Measurements from ENCODE around the gene ADAMTS14. TPM values are rescaled to one million over a fixed set of nuclear protein-coding genes. Genes with fewer than 3 reads are reported as not detected.

Gene ADAMTS14
- total RNA-seq, 1 experiment from 2014 or later, result 0.14 TPM

DNA sequence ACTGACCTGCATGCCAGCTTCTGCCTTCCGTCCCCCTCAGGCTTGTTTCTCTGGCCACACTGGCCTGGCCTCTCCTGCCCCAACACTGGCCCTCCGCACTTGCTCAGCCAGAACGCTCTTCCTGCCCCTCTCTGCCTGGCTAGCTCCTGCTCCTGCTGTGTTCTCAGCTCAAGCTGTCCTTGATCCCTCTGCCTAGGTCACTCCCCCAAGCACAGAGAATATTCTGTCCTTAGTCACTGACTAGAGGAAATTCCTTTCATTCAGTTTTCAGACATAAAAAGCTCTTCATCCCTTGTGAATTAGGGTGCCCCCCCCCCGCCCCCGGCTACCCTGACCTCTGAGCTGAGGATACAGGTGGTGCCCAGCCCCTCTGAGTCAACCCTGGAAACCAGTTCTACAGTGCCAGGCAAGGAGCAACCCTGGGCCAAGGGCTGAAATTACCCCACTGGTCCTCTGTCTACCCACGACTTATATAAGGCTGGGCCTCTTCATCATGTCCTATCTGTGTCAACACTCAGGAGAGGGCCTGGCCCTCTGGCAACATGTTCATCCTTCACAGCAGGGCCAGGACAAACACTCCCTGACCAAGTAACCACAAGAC, 136.8 kb downstream of the ADAMTS14 start:
- CTCF ChIA-PET, result no interaction called here
- TF ChIP-seq, protein P1, sequence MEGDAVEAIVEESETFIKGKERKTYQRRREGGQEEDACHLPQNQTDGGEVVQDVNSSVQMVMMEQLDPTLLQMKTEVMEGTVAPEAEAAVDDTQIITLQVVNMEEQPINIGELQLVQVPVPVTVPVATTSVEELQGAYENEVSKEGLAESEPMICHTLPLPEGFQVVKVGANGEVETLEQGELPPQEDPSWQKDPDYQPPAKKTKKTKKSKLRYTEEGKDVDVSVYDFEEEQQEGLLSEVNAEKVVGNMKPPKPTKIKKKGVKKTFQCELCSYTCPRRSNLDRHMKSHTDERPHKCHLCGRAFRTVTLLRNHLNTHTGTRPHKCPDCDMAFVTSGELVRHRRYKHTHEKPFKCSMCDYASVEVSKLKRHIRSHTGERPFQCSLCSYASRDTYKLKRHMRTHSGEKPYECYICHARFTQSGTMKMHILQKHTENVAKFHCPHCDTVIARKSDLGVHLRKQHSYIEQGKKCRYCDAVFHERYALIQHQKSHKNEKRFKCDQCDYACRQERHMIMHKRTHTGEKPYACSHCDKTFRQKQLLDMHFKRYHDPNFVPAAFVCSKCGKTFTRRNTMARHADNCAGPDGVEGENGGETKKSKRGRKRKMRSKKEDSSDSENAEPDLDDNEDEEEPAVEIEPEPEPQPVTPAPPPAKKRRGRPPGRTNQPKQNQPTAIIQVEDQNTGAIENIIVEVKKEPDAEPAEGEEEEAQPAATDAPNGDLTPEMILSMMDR (IDR thresholded peaks at IDR 0.05; ENCODE audit: unreplicated experiment), result no peak
- no peaks in the 10 kb centered on the region for H3K9me3 Mint-ChIP-seq (ENCODE audit: low read depth, unreplicated experiment)
- no peaks in the 10 kb centered on the region for H3K36me3 Mint-ChIP-seq (ENCODE audit: insufficient read depth, unreplicated experiment)
- DNase-seq, result no peak
- H3K27me3 Mint-ChIP-seq (ENCODE audit: unreplicated experiment), result peaks cover 53% of the 10 kb centered on the region
- no peak overlapping the region for H3K4me3 Mint-ChIP-seq (ENCODE audit: low read depth, unreplicated experiment)
- H3K4me1 Mint-ChIP-seq (ENCODE audit: low read depth, unreplicated experiment), result peaks cover 12% of the 10 kb centered on the region
- no TSS peak for BruUV-seq (replicated peaks)
- intact Hi-C loops (cut with micrococcal nuclease; ENCODE audit: unreplicated experiment), result no loop called here
- H3K27ac Mint-ChIP-seq (ENCODE audit: unreplicated experiment), result no peak overlapping the region

DNA sequence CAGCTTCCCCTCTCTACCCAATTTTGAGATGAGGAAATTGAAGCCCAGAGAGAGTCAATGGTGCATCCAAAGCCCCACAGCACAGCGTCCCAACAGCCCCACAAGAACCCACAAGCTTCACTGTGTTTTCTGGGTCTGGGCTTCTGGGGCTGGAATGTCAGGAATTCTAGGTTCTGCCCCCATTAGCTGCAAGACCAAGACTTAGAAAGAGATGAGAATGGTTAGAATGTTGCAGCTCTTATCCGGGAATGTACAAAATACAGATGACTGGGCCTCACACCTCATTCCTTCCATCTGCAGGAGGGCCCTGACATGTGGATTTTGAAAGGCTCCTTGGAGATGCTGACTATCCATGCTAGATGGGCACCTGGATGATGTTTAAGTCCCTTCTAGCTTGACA, 137.4 kb downstream of the ADAMTS14 start:
- intact Hi-C loops (cut with micrococcal nuclease; ENCODE audit: unreplicated experiment), result no loop called here
- Mint-ChIP-seq H3K4me1 (ENCODE audit: low read depth, unreplicated experiment) (peaks cover 5% of the 10 kb centered on the region), H3K9me3 (ENCODE audit: low read depth, unreplicated experiment) (no peaks in the 10 kb centered on the region), H3K27ac (ENCODE audit: unreplicated experiment) (no peak overlapping the region), H3K4me3 (ENCODE audit: low read depth, unreplicated experiment) (no peak overlapping the region), H3K36me3 (ENCODE audit: insufficient read depth, unreplicated experiment) (no peaks in the 10 kb centered on the region), H3K27me3 (ENCODE audit: unreplicated experiment) (peaks cover 53% of the 10 kb centered on the region)
- DNase-seq, result no peak
- TF ChIP-seq, protein P1 (IDR thresholded peaks at IDR 0.05; ENCODE audit: unreplicated experiment), result no peak
- CTCF ChIA-PET, result interaction anchor here (0.5 kb wide), 1 partner anchor 171 kb away, joined by 3 read pairs; no protein-coding TSS in a partner anchor
- no TSS peak for BruUV-seq (replicated peaks)

DNA sequence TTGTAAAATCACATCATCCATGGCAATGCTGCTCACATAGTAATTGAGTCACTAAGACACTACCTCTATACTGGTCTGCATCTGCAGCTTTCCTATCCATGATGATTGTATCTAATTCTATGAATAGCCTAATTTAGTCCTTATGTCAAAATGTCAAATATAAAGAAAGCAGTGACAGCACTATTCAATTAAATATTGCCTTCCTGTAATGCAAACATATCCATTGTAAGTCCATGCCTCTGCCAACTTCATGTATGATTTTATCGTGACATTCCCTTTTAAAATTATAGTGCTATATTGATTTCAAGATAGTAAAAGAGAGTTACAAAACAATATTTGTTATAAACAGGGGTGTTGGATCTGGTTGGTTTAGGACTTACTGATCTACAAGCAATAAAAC, 138.7 kb downstream of the ADAMTS14 start:
- no peaks in the 10 kb centered on the region for H3K9me3 Mint-ChIP-seq (ENCODE audit: low read depth, unreplicated experiment)
- H3K4me3 Mint-ChIP-seq (ENCODE audit: low read depth, unreplicated experiment), result no peak overlapping the region
- no TSS peak for BruUV-seq (replicated peaks)
- H3K27me3 Mint-ChIP-seq (ENCODE audit: unreplicated experiment), result peaks cover 53% of the 10 kb centered on the region
- TF ChIP-seq, protein P1 (IDR thresholded peaks at IDR 0.05; ENCODE audit: unreplicated experiment), result no peak
- intact Hi-C loops (cut with micrococcal nuclease; ENCODE audit: unreplicated experiment), result no loop called here
- no peak for DNase-seq
- no peak overlapping the region for H3K27ac Mint-ChIP-seq (ENCODE audit: unreplicated experiment)
- peaks cover 7% of the 10 kb centered on the region for H3K36me3 Mint-ChIP-seq (ENCODE audit: insufficient read depth, unreplicated experiment)
- CTCF ChIA-PET, result no interaction called here
- H3K4me1 Mint-ChIP-seq (ENCODE audit: low read depth, unreplicated experiment), result no peaks in the 10 kb centered on the region

DNA sequence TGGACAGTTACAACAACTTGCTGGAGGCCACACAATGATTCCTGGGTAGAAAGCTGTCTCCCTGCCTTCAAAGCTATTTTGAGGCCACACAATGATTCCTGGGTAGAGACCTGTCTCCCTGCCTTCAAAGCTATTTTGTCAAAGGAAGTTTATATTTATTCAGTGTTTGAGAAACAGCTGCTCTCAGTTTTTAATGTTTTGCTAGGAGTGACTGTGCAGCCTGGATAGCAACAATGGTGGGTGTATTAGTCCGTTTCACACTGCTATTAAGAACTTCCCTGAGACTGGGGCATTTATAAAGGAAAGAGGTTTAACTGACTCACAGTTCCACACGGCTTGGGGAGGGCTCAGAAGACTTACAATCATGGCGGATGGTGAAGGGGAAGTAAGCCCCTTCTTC, 139.6 kb downstream of the ADAMTS14 start:
- CTCF ChIA-PET, result interaction anchor here (0.5 kb wide), 1 partner anchor 81 kb away, joined by 4 read pairs; no protein-coding TSS in a partner anchor
- Mint-ChIP-seq H3K4me3 (ENCODE audit: low read depth, unreplicated experiment) (no peak overlapping the region), H3K36me3 (ENCODE audit: insufficient read depth, unreplicated experiment) (peaks cover 16% of the 10 kb centered on the region), H3K4me1 (ENCODE audit: low read depth, unreplicated experiment) (no peaks in the 10 kb centered on the region), H3K27me3 (ENCODE audit: unreplicated experiment) (peaks cover 49% of the 10 kb centered on the region), H3K27ac (ENCODE audit: unreplicated experiment) (no peak overlapping the region), H3K9me3 (ENCODE audit: low read depth, unreplicated experiment) (no peaks in the 10 kb centered on the region)
- BruUV-seq (replicated peaks), result no TSS peak
- DNase-seq, result no peak
- intact Hi-C loops (cut with micrococcal nuclease; ENCODE audit: unreplicated experiment), result no loop called here
- TF ChIP-seq, protein P1 (IDR thresholded peaks at IDR 0.05; ENCODE audit: unreplicated experiment), result no peak

Other genes starting within 250 kb of the ADAMTS14 start
- gene NODAL, start 230.8 kb upstream of the ADAMTS14 start, total RNA-seq (2022), result not detected in 2 replicates
- gene PALD1, start 193.7 kb upstream of the ADAMTS14 start, total RNA-seq (2022), result 0.38 and 1.5 TPM in 2 replicates
- not detected in 2 replicates for gene PRF1, start 69.8 kb upstream of the ADAMTS14 start, total RNA-seq (2022)
- gene TBATA, start 112.9 kb downstream of the ADAMTS14 start, total RNA-seq (2022), result not detected in 2 replicates
- gene SGPL1, start 143.4 kb downstream of the ADAMTS14 start, total RNA-seq (2022), result 75.8 and 84.6 TPM in 2 replicates
- 193 and 205 TPM in 2 replicates for gene PCBD1, start 216.1 kb downstream of the ADAMTS14 start, total RNA-seq (2022)